ENCODE results near the gene PHKG2. TPM values are rescaled to one million over a fixed set of nuclear protein-coding genes. Genes with fewer than 3 reads are reported as not detected.

The PHKG2 gene
- 19.5 to 30.8 TPM (median 26.9 TPM) in 5 replicates for total RNA-seq (2022; extraction: Qiagen RNA extraction)

GRCh38 chr16:30747799-30748633 is at the start of gene PHKG2:
Gene PHKG2 (plus strand): TSS chr16:30748425. CDS start chr16:30748821, 396 bp downstream.

GRCh38 chr16:30698816-30699614 is 49.2 kb upstream of the PHKG2 start, which contains the start of gene SRCAP:
Gene SRCAP (plus strand): TSS chr16:30699171. CDS start chr16:30700825, 1,654 bp downstream.

GRCh38 chr16:30761928-30762902 is 14.0 kb downstream of the PHKG2 start, which contains the start of the genes CFAP119 and RNF40:
Gene CFAP119 (minus strand): TSS chr16:30762062. CDS start chr16:30761748, 314 bp downstream.
Gene RNF40 (plus strand): TSS chr16:30762322. CDS start chr16:30762546, 224 bp downstream.

GRCh38 chr16:30786936-30787612 is 38.8 kb downstream of the PHKG2 start, which contains the start of gene ZNF629:
Gene ZNF629 (minus strand): TSS chr16:30787205. CDS start chr16:30784482, 2,723 bp downstream.

Other genes starting within 250 kb of the PHKG2 start
- 38.2 to 49.1 TPM (median 46.7 TPM) in 5 replicates for gene ZNF768, start 221.9 kb upstream of the PHKG2 start, total RNA-seq (2022; extraction: Qiagen RNA extraction)
- gene ZNF747, start 213.6 kb upstream of the PHKG2 start, total RNA-seq (2022; extraction: Qiagen RNA extraction) = 3.4 to 4.7 TPM (median 4.3 TPM) in 5 replicates
- gene ZNF764, start 190.1 kb upstream of the PHKG2 start, total RNA-seq (2022; extraction: Qiagen RNA extraction) = 4.7 to 6.7 TPM (median 5.8 TPM) in 5 replicates
- gene ZNF688, start 176.7 kb upstream of the PHKG2 start, total RNA-seq (2022; extraction: Qiagen RNA extraction) = 4.7 to 7.8 TPM (median 7.0 TPM) in 5 replicates
- gene ZNF785, start 162.7 kb upstream of the PHKG2 start, total RNA-seq (2022; extraction: Qiagen RNA extraction) = not detected in 5 replicates
- gene ZNF689, start 138.0 kb upstream of the PHKG2 start, total RNA-seq (2022; extraction: Qiagen RNA extraction) = 8.2 to 9.0 TPM (median 8.4 TPM) in 5 replicates
- gene PRR14, start 97.5 kb upstream of the PHKG2 start, total RNA-seq (2022; extraction: Qiagen RNA extraction) = 17.0 to 24.3 TPM (median 24.0 TPM) in 5 replicates
- gene FBRS, start 90.0 kb upstream of the PHKG2 start, total RNA-seq (2022; extraction: Qiagen RNA extraction) = 28.4 to 43.5 TPM (median 42.0 TPM) in 5 replicates
- gene SRCAP, start 49.3 kb upstream of the PHKG2 start, total RNA-seq (2022; extraction: Qiagen RNA extraction) = 16.0 to 26.6 TPM (median 17.8 TPM) in 5 replicates
- gene CFAP119, start 13.6 kb downstream of the PHKG2 start, total RNA-seq (2022; extraction: Qiagen RNA extraction) = 4.5 to 9.0 TPM (median 8.0 TPM) in 5 replicates
- gene RNF40, start 13.9 kb downstream of the PHKG2 start, total RNA-seq (2022; extraction: Qiagen RNA extraction) = 70.9 to 82.8 TPM (median 79.3 TPM) in 5 replicates
- 16.0 to 19.7 TPM (median 17.4 TPM) in 5 replicates for gene ZNF629, start 38.8 kb downstream of the PHKG2 start, total RNA-seq (2022; extraction: Qiagen RNA extraction)
- 26.3 to 45.4 TPM (median 43.8 TPM) in 5 replicates for gene BCL7C, start 145.7 kb downstream of the PHKG2 start, total RNA-seq (2022; extraction: Qiagen RNA extraction)
- gene CTF1, start 148.2 kb downstream of the PHKG2 start, total RNA-seq (2022; extraction: Qiagen RNA extraction) = 0.16 to 0.29 TPM (median 0.17 TPM) in 5 replicates
- gene FBXL19, start 175.1 kb downstream of the PHKG2 start, total RNA-seq (2022; extraction: Qiagen RNA extraction) = 12.0 to 20.0 TPM (median 16.8 TPM) in 5 replicates
- gene ORAI3, start 200.6 kb downstream of the PHKG2 start, total RNA-seq (2022; extraction: Qiagen RNA extraction) = 10.3 to 14.7 TPM (median 12.3 TPM) in 5 replicates
- gene SETD1A, start 209.3 kb downstream of the PHKG2 start, total RNA-seq (2022; extraction: Qiagen RNA extraction) = 18.3 to 20.3 TPM (median 18.6 TPM) in 5 replicates
- gene HSD3B7, start 236.8 kb downstream of the PHKG2 start, total RNA-seq (2022; extraction: Qiagen RNA extraction) = 13.5 to 17.0 TPM (median 14.5 TPM) in 5 replicates

Measured in A549 treated with AZD2906 at 1 μM for 4 hours (cell line).